ENCODE measurements around the gene THEM5. TPM values are rescaled to one million over a fixed set of nuclear protein-coding genes. Genes with fewer than 3 reads are reported as not detected.
A peak's percentile ranks its signal among the peaks of the same experiment; 100 is the strongest.

Gene THEM5
- total and polyA plus RNA-seq, 3 donors from 2014 or later = 0.57 TPM; not detected in 2

DNA sequence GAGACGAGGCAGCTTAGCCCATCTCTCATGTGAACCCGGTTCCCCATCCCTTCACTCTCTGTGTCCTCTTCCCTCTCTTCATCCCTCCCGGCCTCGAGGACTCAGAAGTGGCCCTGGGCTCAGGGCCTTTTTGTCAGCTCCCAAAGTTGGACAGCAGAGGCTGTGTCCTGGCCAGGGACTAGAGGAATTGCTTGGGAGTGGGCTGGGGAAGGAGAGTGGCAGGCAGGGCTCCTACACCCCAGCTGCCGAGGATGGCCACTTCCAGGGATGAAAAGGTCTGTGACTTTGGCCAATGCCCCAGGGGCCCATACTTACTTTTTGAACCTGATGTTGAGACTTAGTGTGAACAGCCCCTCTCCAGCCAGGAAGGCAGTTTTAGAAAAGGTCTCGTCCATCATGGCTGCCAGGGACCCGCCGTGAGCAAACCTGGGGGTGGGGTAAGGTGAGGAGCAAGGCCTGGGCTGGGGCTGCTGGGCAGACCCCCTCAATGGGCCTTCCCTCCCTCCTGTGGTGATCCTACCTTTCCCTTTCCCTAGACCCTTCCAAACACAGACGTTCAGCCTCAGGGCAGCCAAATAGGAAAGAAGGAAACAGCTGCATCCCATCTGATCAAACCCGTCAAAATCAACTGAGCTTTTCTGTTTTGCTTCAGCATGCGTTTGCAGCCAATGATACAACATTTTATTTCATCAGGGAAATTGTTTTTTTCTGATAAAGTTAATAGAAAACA, 5.5 kb downstream of the THEM5 start:
- Histone ChIP-seq H3K4me3 (no peak overlapping the region), H3K36me3 (ENCODE audit: low read depth, missing control alignments) (no peaks in the 10 kb centered on the region), H3K4me1 (no peaks in the 10 kb centered on the region), H3K9me3 (no peaks in the 10 kb centered on the region), H3K27ac (no peak overlapping the region), H3K27me3 (no peaks in the 10 kb centered on the region)
- TF ChIP-seq CTCF (IDR thresholded peaks at IDR 0.05) (no peak), POLR2A (IDR thresholded peaks at IDR 0.05) (no peak)
- peak; percentile 4 for DNase-seq
- intact Hi-C loops (cut with DNase I; ENCODE audit: low total_unique reads) = no loop called here
- 64 to 78% methylated on average over 7 to 11 of the region's 11 CpGs for WGBS, 2 donors

DNA sequence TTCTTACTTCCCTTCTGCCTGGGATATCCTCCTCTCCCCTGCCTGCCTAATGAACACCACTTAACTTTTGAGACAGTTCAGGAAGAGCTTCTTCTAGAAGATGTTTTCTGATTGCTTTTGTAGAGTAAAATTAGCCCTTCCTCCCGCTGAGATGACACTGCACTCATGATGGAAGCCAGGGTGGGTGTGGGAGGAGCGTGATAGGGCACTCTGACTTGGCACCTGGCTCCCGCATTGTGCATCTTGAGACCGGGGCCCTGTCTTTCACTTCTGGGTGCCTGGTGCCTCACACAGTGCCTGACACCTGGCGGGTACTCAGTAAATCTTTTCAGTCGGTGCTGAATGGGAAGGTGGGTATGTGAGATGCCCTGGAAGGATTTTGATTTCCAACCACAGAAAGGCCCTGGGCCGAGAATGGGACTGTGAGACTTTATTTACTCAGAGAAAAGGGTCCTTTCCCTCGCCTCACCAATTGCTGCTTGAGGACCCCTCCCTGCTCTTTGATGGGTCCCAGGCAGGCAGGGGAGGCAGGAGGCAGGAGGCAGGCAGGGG, 6.8 kb downstream of the THEM5 start:
- H3K9me3 ChIP-seq = no peaks in the 10 kb centered on the region
- H3K27ac ChIP-seq = no peak overlapping the region
- TF ChIP-seq CTCF (IDR thresholded peaks at IDR 0.05) (no peak), POLR2A (IDR thresholded peaks at IDR 0.05) (no peak)
- H3K36me3 ChIP-seq (ENCODE audit: low read depth, missing control alignments) = no peaks in the 10 kb centered on the region
- no peak overlapping the region for H3K4me3 ChIP-seq
- DNase-seq = peak; percentile 2
- intact Hi-C loops (cut with DNase I; ENCODE audit: low total_unique reads) = no loop called here
- H3K4me1 ChIP-seq = no peaks in the 10 kb centered on the region
- 83 to 84% methylated on average over 8 of the region's 8 CpGs for WGBS, 2 donors
- H3K27me3 ChIP-seq = no peaks in the 10 kb centered on the region

- peak; percentile 15 for DNase-seq
- WGBS, 2 donors = 61 to 62% methylated on average over 6 of the region's 6 CpGs
- TF ChIP-seq CTCF (IDR thresholded peaks at IDR 0.05) = no peak
- no peak for TF ChIP-seq POLR2A (IDR thresholded peaks at IDR 0.05)
- H3K27me3 ChIP-seq = no peaks in the 10 kb centered on the region
- no peak overlapping the region for H3K4me3 ChIP-seq
- H3K27ac ChIP-seq = no peak overlapping the region
- H3K4me1 ChIP-seq = no peaks in the 10 kb centered on the region
- H3K9me3 ChIP-seq = no peaks in the 10 kb centered on the region
- intact Hi-C loops (cut with DNase I; ENCODE audit: low total_unique reads) = no loop called here
- no peaks in the 10 kb centered on the region for H3K36me3 ChIP-seq (ENCODE audit: low read depth, missing control alignments)
These were observed 7.4 kb downstream of the THEM5 start for GRCh38 chr1:151846062-151846568.

DNA sequence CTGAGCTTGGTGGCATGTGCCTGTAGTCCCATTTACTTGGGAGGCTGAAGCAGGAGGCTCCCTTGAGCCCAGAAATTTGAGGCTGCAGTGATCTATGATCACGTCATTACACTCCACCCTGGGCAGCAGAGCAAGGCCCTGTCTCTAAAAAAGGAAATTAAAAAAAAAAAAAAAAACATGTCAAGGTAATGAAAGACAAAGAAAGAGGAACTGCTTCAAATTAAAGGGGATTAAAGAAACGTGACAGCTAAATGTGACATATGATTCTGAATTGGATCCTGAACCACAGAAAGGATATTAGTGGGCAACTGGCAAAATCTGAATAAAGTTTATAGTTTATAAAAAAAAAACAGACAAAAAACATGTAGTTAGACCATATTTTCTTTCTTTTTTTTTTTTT, 10.1 kb downstream of the THEM5 start:
- Histone ChIP-seq H3K27ac (no peak overlapping the region), H3K9me3 (no peaks in the 10 kb centered on the region), H3K4me1 (peaks cover 9% of the 10 kb centered on the region), H3K36me3 (ENCODE audit: low read depth, missing control alignments) (no peaks in the 10 kb centered on the region), H3K27me3 (no peaks in the 10 kb centered on the region), H3K4me3 (no peak overlapping the region)
- 88% methylated on average over 2 of the region's 2 CpGs for WGBS, 2 donors
- intact Hi-C loops (cut with DNase I; ENCODE audit: low total_unique reads) = no loop called here
- no peak for DNase-seq
- TF ChIP-seq POLR2A (IDR thresholded peaks at IDR 0.05) (no peak), CTCF (IDR thresholded peaks at IDR 0.05) (no peak)
